ENCODE results near the gene MAOA.
"Not testable (repeated sequence)": the region's sequence is repeated elsewhere in the genome, so short reads cannot be mapped to it uniquely, and the experiment has no call there.

Gene MAOA

GRCh38 chrX:43656005-43656494 lies at the start of gene MAOA:
Gene MAOA, plus strand, starts transcription at chrX:43656299. Its CDS starts 43 bp downstream, at chrX:43656342.
- peak; percentile 30 for DNase-seq

- DNase-seq, result no peak
These were observed 43.7 kb upstream of the MAOA start for GRCh38 chrX:43612400-43612799.

GRCh38 chrX:43615660-43616059 lies 40.4 kb upstream of the MAOA start:
- no peak for DNase-seq

GRCh38 chrX:43618366-43619205 lies 37.5 kb upstream of the MAOA start:
- no peak for DNase-seq

- DNase-seq, result not testable (repeated sequence)
These were observed 36.2 kb upstream of the MAOA start for GRCh38 chrX:43619861-43620260.

- DNase-seq, result no peak
These were observed 29.0 kb upstream of the MAOA start for GRCh38 chrX:43627147-43627546.

GRCh38 chrX:43627669-43628068 lies 28.4 kb upstream of the MAOA start:
- no peak for DNase-seq

GRCh38 chrX:43629229-43629628 lies 26.9 kb upstream of the MAOA start:
- no peak for DNase-seq

GRCh38 chrX:43631841-43632240 lies 24.3 kb upstream of the MAOA start:
- DNase-seq, result no peak

- no peak for DNase-seq
These were observed 23.0 kb upstream of the MAOA start for GRCh38 chrX:43633081-43633480.

- DNase-seq, result no peak
These were observed 22.3 kb upstream of the MAOA start for GRCh38 chrX:43633757-43634156.

GRCh38 chrX:43640482-43640881 lies 15.6 kb upstream of the MAOA start:
- DNase-seq, result no peak

- no peak for DNase-seq
These were observed 14.4 kb upstream of the MAOA start for GRCh38 chrX:43641691-43642090.

- DNase-seq, result no peak
These were observed 12.9 kb upstream of the MAOA start for GRCh38 chrX:43643201-43643600.

- no peak for DNase-seq
These were observed 12.4 kb upstream of the MAOA start for GRCh38 chrX:43643662-43644061.

GRCh38 chrX:43644124-43644701 lies 11.9 kb upstream of the MAOA start:
- DNase-seq, result no peak

- DNase-seq, result no peak
These were observed 9.3 kb upstream of the MAOA start for GRCh38 chrX:43646800-43647199.

- DNase-seq, result peak; percentile 93
These were observed 1.5 kb upstream of the MAOA start for GRCh38 chrX:43654431-43655150.

GRCh38 chrX:43655151-43656004 lies 721 bp upstream of the MAOA start:
- DNase-seq, result peak; percentile 42

- no peak for DNase-seq
These were observed 1.6 kb downstream of the MAOA start for GRCh38 chrX:43657671-43658070.

- no peak for DNase-seq
These were observed 5.6 kb downstream of the MAOA start for GRCh38 chrX:43661521-43662240.

GRCh38 chrX:43663173-43663572 lies 7.1 kb downstream of the MAOA start:
- no peak for DNase-seq
